ENCODE measurements around the gene CEP76.
"Not testable (repeated sequence)": the region's sequence is repeated elsewhere in the genome, so short reads cannot be mapped to it uniquely, and the experiment has no call there.

Gene CEP76

GRCh38 chr18:12639990-12640880 is 62.3 kb downstream of the CEP76 start:
- DNase-seq, result no peak

- no peak for DNase-seq
These were observed 63.8 kb downstream of the CEP76 start for GRCh38 chr18:12638644-12639124.

- DNase-seq, result no peak
These were observed 64.5 kb downstream of the CEP76 start for GRCh38 chr18:12637901-12638643.

GRCh38 chr18:12637393-12637792 is 65.1 kb downstream of the CEP76 start:
- DNase-seq, result no peak

GRCh38 chr18:12631831-12632477 is 70.6 kb downstream of the CEP76 start:
- DNase-seq, result no peak

- DNase-seq, result no peak
These were observed 72.4 kb downstream of the CEP76 start for GRCh38 chr18:12630136-12630535.

- no peak for DNase-seq
These were observed 73.5 kb downstream of the CEP76 start for GRCh38 chr18:12628706-12629702.

GRCh38 chr18:12627199-12627598 is 75.3 kb downstream of the CEP76 start:
- DNase-seq, result not testable (repeated sequence)

GRCh38 chr18:12625241-12625640 is 77.3 kb downstream of the CEP76 start:
- DNase-seq, result no peak
